Airway epithelial cell (primary cell): ENCODE results near the gene ZNF609. TPM values are rescaled to one million over a fixed set of nuclear protein-coding genes. Genes with fewer than 3 reads are reported as not detected.

Source experiments
- total RNA-seq: library from RNA; depleted of rRNA; stranded (reverse); fragments of >200 nt; gene quantifications from 2 replicates; pipeline ENCODE4 v1.2.3, GENCODE V29; 2015

Gene ZNF609
- 10.6 and 13.8 TPM in 2 replicates for total RNA-seq

GRCh38 chr15:64460206-64460723 is at the start of gene ZNF609:
ZNF609 (plus strand) TSS chr15:64460578; CDS start chr15:64499420, 38,842 bp downstream.

Other genes starting within 250 kb of the ZNF609 start
- gene CSNK1G1, start 104.4 kb upstream of the ZNF609 start, total RNA-seq: 13.7 and 20.7 TPM in 2 replicates
- gene PCLAF, start 79.1 kb upstream of the ZNF609 start, total RNA-seq: 31.2 and 54.0 TPM in 2 replicates
- gene TRIP4, start 72.7 kb upstream of the ZNF609 start, total RNA-seq: 5.9 and 7.8 TPM in 2 replicates